Fibroblast of lung (primary cell): ENCODE data around the gene ZNF407.

Experiments
- EZH2 ChIP-seq: IDR thresholded peaks from 2 replicates; pipeline ENCODE4 v1.5.1; 2012; ENCODE audit warnings: low read length, control low read depth, mild to moderate bottlenecking; ENCODE audit errors: missing control alignments
- TF ChIP-seq, protein P1 (sequence below), 2 donors: IDR thresholded peaks in 1 of 2; conservative IDR thresholded peaks in 1 of 2; 1 replicate in 1 of 2; 2 replicates in 1 of 2; pipeline ENCODE4 v1.5.1; 2011 to 2012; ENCODE audit warnings: low read length in 2 of 2, control low read depth in 1 of 2, inconsistent platforms in 1 of 2, low read depth in 1 of 2, mild to moderate bottlenecking in 1 of 2

DNA sequence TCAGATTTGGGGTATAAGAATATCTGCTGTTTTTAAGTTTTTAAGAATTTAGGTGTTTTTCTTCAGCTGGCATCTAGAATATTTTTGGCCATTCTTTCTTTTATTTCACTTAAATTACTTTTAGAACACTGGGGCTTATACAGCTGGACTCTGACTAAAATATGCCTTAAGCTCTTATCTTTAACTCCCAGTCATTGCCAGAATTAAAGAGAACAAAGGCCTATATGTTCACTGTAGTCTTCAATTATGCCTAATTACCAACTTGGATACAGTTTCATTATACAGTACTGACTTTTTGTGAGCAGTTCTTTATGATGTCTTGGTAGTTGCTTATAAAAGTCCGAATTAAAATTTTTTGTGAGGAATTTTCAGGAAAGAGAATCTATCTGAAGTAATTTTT, 192.8 kb downstream of the ZNF407 start:
- TF ChIP-seq, protein P1, sequence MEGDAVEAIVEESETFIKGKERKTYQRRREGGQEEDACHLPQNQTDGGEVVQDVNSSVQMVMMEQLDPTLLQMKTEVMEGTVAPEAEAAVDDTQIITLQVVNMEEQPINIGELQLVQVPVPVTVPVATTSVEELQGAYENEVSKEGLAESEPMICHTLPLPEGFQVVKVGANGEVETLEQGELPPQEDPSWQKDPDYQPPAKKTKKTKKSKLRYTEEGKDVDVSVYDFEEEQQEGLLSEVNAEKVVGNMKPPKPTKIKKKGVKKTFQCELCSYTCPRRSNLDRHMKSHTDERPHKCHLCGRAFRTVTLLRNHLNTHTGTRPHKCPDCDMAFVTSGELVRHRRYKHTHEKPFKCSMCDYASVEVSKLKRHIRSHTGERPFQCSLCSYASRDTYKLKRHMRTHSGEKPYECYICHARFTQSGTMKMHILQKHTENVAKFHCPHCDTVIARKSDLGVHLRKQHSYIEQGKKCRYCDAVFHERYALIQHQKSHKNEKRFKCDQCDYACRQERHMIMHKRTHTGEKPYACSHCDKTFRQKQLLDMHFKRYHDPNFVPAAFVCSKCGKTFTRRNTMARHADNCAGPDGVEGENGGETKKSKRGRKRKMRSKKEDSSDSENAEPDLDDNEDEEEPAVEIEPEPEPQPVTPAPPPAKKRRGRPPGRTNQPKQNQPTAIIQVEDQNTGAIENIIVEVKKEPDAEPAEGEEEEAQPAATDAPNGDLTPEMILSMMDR (conservative IDR thresholded peaks at IDR 0.05 in 1 of 2, IDR thresholded peaks at IDR 0.05 in 1 of 2; ENCODE audit: low read depth in 1 of 2, low read length in 2 of 2), result no peak
- TF ChIP-seq EZH2, result no peak
